ENCODE measurements around the gene CAD. TPM values are rescaled to one million over a fixed set of nuclear protein-coding genes. Genes with fewer than 3 reads are reported as not detected.

Gene CAD
- polyA plus RNA-seq, 1 experiment, result 17.8 TPM

DNA sequence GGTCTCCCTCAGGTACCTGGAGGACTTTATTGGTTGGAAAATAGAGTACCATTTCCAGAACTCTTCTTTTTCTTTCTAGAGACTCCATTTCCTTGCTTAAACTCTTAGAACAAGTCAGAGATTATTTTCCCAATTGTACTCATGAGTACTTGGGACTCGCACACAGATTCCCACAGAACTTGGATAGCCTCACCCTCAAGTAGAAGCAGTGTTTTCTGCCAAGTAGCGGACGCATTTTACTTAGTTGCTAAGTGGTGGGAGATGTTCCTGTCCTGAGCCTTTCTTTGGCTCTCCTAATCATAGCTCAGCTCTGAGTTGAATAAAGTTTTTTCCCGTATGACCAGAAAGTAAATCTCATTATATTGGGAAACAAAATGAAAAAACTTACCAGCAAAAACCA lies 28.5 kb downstream of the CAD start:
- no peak overlapping the region for H3K27ac ChIP-seq (ENCODE audit: low read depth, low read length)
- H3K27me3 ChIP-seq (ENCODE audit: control insufficient read depth, insufficient read depth, low read length), result peaks cover 7% of the 10 kb centered on the region
- H3K4me3 ChIP-seq (ENCODE audit: low read depth, low read length), result no peak overlapping the region
- ChIA-PET CTCF (no interaction called here), POLR2A (no interaction called here)
- no peaks in the 10 kb centered on the region for H3K9me3 ChIP-seq (ENCODE audit: control insufficient read depth, insufficient read depth, low read length)
- TF ChIP-seq CTCF (IDR thresholded peaks at IDR 0.05; ENCODE audit: low read depth, low read length), result no peak
- DNase-seq (ENCODE audit: low read depth, low spot score), result no peak

DNA sequence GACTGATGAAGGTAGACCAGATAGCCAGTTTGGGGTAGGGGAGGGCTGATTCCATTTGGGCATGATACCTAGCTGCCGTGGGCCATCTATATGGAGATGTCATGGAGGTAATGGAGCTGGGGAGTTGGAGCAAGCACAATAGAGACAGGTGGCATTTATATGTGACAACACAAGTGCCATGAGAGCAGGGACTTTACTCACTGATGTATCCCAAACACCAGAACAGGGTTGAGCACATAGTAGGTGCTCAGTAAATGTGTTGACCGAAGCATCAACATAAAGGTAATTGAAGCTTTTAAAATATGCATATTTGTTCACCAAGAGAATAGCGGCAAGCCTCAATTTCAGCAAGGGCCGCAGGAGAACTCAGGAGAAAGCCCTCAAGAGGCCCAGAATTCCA lies 30.7 kb downstream of the CAD start:
- Histone ChIP-seq H3K4me3 (ENCODE audit: low read depth, low read length) (no peak overlapping the region), H3K27ac (ENCODE audit: low read depth, low read length) (no peak overlapping the region), H3K9me3 (ENCODE audit: control insufficient read depth, insufficient read depth, low read length) (no peaks in the 10 kb centered on the region), H3K27me3 (ENCODE audit: control insufficient read depth, insufficient read depth, low read length) (peaks cover 15% of the 10 kb centered on the region)
- no peak for TF ChIP-seq CTCF (IDR thresholded peaks at IDR 0.05; ENCODE audit: low read depth, low read length)
- ChIA-PET POLR2A (interaction anchor here (0.9 kb wide), 1 partner anchor 55 kb away, joined by 3 read pairs; no protein-coding TSS in a partner anchor), CTCF (interaction anchor here (4.1 to 5.1 kb wide), 2 partner anchors 32 to 55 kb away, joined by 41 to 53 read pairs; no protein-coding TSS in a partner anchor)
- DNase-seq (ENCODE audit: low read depth, low spot score), result no peak

- CTCF ChIA-PET, result interaction anchor here (0.7 to 5.1 kb wide), 4 partner anchors 31 to 96 kb away, joined by 4 to 53 read pairs (median 23); no protein-coding TSS in a partner anchor
- no peak overlapping the region for H3K4me3 ChIP-seq (ENCODE audit: low read depth, low read length)
- peaks cover 15% of the 10 kb centered on the region for H3K27me3 ChIP-seq (ENCODE audit: control insufficient read depth, insufficient read depth, low read length)
- H3K9me3 ChIP-seq (ENCODE audit: control insufficient read depth, insufficient read depth, low read length), result no peaks in the 10 kb centered on the region
- no peak for DNase-seq (ENCODE audit: low read depth, low spot score)
- TF ChIP-seq CTCF (IDR thresholded peaks at IDR 0.05; ENCODE audit: low read depth, low read length), result no peak
- no peak overlapping the region for H3K27ac ChIP-seq (ENCODE audit: low read depth, low read length)
- POLR2A ChIA-PET, result interaction anchor here (0.6 kb wide), 1 partner anchor 30 kb away, joined by 3 read pairs; no protein-coding TSS in a partner anchor
These were observed 32.2 kb downstream of the CAD start for GRCh38 chr2:27249159-27249890.

DNA sequence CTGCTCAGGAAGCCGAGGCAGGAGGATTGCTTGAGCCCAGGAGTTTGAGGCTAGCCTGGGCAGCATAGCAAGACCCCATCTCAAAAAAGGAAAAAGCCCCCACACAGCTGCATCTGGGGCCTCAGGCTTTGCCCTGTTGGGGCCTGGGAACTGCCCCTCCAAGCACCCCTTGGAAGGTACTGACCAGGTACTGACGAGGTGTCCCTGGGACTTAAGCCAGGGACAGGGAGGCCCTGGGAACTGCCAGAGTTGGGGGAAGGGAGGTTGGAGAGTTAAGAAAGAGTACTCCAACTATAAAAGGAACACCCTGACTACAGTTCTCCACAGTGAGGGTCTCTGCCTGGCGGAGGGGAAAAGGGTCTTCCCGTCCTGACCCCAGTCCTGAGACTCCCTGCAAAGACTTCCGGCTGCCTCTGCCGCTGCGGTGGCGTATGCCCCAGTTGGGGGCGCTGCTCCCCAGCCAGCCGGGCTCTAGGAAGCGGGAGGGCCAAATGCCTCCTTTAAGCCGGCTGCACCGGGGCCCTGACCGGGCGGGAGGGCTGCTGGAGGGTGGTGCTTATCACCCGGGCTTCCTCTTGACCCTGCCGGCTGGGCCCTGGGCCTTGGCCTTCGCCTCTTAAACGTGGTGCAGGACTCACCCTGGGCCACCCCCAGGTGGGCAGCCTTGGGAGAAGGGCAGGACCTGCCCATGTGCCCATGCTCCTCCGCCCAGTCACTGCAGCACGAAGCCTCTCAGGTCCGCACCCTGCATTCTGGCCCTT lies 32.9 kb downstream of the CAD start:
- TF ChIP-seq CTCF (IDR thresholded peaks at IDR 0.05; ENCODE audit: low read depth, low read length), result peak; percentile 79
- Histone ChIP-seq H3K27ac (ENCODE audit: low read depth, low read length) (no peak overlapping the region), H3K4me3 (ENCODE audit: low read depth, low read length) (no peak overlapping the region), H3K27me3 (ENCODE audit: control insufficient read depth, insufficient read depth, low read length) (peaks cover 15% of the 10 kb centered on the region), H3K9me3 (ENCODE audit: control insufficient read depth, insufficient read depth, low read length) (no peaks in the 10 kb centered on the region)
- CTCF ChIA-PET, result interaction anchor here (4.1 to 5.1 kb wide), 2 partner anchors 30 to 53 kb away, joined by 41 to 53 read pairs; no protein-coding TSS in a partner anchor
- POLR2A ChIA-PET, result no interaction called here
- no peak for DNase-seq (ENCODE audit: low read depth, low spot score)

All from AG04450 (cell line).